Activated T-cell treated with anti-CD3 and anti-CD28 coated beads for 48 hours (primary cell): Measurements from ENCODE around the gene BACH2.

ENCODE experiments used
- DNase-seq: peaks from one replicate; pipeline ENCODE4 v3.0.0-alpha.2; 2020; ENCODE audit warnings: low read depth

BACH2 gene

DNA sequence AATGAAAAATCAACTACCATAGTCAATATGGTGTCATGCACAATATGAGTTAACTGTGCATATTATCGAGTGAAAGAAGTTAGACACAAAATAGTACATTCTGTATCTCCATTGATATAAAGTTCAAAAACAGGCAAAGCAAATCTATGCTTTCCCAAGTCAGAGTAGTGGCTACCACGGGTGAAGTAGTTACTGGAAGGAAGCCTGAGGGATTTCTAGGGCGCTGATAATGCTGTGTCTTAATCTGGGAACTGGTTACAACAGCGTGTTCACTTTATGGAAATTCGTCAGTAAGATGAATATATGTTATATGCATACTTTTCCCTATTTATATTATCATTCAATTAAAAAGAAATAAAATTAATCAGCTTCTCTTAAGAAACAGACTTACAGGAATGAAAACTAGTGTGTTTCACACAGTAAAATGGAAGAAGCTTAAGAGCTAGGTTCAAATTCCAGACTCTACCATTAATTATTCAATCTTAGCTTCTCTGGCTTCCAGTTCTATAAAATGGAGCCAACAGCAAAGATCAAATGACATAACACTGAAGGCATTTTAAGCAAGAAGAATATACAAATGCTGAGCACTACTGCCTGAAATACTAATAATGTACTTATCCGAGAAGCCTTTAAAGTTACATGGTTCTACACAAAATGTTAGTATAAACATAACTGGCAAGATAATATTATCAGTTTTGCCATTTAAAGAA is 19.2 kb downstream of the BACH2 start:
- DNase-seq, result no peak

DNA sequence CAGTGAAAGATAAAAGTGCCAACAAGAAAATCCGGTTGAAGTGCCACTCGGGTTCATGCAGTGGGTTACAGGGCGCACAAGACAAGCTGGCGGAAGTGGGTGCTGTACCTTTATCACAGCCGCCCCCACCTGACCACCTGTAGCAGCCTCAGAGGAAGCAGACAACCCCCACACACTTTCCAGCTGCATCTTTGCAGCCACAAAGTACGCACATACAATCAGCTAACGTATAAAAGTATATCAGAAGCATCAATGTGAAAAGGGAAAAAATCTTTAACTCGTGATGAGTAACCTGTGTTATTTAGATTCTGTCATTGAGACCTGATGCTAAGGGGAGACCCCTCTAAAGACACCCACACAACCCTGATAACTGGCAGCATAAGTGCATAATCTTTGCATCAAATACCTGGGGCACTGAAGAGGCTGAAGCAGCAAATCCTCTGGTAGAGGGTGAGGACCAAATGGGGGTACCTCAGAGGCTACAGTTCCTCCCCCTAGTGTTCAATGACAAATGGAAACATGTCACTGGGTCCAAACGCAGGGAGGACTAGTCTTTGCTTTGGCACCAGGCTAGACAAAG is 22.1 kb downstream of the BACH2 start:
- DNase-seq, result peak; percentile 83

DNA sequence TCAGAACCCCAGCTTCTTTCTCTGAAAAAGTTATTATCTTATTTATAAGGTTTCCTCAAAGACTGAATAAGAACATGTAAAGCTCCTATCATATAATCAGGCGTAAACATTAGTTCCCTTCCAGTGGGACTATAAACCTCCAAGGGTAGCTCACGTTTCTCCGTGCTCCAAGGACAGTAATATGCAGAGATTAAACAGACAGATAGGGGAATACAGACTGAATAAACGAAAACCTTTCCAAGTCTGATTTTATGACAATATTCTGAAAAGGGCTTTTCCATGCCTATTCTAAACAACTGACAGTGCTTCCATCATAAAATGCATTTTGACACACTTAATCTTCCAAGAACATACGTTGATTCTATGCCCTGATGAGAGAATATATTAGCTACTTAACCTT is 22.8 kb downstream of the BACH2 start:
- no peak for DNase-seq

DNA sequence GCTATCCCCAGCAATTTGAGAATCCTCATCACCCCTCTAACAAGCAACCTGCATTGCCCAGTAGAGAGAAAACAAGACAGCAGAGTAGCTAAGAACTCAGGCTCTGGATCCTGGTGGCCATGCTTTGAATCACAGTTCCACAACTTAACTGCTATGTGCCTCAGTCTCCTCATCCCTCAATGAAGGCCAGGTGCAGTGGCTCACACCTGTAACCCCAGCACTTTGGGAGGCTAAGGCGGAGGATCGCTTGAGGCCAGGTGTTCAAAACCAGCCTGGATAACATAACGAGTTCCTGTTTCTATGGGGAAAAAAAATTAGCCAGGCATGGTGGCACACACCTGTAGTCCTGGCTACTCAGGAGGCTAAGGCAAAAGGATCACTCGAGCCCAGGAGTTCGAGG is 23.7 kb downstream of the BACH2 start:
- DNase-seq, result no peak

DNA sequence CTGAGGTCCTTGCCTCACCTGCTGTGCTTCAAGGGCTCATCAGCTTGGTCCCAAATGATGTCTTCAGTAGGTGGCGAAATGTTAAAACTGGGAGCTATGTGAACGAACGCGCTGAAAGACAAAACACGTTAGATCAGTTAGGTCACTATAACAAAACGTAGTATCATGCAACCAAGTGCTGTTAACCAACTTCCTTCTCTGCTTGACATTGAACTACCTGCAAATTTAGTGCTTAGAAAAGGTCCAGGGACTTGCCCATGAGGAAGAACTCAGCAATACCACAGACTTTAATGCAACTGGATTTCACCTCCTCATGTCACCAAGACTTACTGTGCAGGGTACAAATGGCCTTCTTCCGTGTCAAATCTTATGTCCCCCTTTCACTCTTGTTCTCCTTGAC is 24.8 kb downstream of the BACH2 start:
- DNase-seq, result no peak

- no peak for DNase-seq
These were observed 27.3 kb downstream of the BACH2 start for GRCh38 chr6:90269334-90269733.

- no peak for DNase-seq
These were observed 28.5 kb downstream of the BACH2 start for GRCh38 chr6:90268178-90268577.

DNA sequence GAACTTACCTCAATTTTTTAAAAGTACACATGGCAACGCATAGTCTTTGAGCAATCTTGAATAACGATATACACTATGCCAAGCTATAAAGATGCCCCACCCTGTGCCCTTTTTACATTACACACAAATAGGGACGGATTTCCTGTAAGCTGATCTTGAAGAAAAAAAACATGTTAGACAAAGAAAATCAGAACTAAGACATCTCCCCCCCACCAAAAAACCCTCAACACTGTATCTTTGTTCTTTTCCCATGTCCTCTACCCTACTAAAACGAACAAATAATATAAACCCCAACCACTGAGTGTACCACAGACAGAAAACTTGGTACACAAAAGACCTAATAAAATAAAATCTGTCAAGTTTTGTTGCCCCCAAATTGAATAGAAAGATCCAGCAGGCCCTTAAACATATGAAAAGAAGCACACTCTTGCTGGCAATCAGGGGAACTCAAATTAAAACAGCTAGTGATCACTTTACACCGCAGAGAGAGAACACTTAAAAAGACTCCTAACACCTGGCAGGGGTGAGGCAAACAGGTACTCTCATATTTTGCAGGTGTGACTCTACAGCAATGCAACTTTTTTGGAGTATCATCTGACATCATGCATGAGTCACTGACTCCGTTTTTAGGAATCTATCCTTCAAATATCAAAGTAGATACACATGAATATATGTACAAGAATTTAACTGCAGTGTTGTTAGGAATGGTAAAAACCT is 29.6 kb downstream of the BACH2 start:
- DNase-seq, result no peak

DNA sequence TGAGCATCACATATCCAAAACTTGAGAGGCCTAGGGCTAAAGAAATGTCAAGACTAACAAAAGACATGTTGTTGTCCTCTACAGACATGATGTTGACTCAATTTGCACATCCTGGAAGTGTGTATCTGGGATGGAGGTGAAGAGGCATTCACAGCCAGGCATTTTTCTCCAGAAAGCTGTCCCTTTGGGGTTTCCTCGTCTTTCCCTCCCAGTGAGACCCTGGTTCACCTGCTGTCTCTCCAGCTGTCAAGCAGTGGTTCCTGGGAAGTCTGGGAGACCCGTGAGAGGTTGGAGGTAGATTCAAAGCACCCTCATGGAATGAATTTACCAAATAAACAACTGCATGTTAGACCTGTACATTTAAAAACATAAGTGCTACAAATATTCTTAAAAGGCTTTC is 32.1 kb downstream of the BACH2 start:
- DNase-seq, result no peak

- no peak for DNase-seq
These were observed 33.0 kb downstream of the BACH2 start for GRCh38 chr6:90263633-90264032.

GRCh38 chr6:90261801-90262200 is 34.8 kb downstream of the BACH2 start:
- DNase-seq, result no peak

DNA sequence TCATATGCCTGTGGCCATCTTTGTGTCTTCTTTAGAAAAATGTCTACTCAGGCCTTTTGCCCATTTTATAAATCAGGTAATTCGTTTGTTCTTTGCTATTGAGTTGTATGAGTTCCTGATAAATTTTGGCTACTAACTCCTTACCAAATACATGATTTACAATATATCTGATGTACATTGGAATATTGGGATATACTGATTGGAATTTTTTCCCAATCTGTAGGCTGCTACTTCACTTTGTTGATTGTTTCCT is 39.2 kb downstream of the BACH2 start:
- no peak for DNase-seq

- DNase-seq, result no peak
These were observed 39.8 kb downstream of the BACH2 start for GRCh38 chr6:90256698-90257485.

GRCh38 chr6:90253631-90254030 is 43.0 kb downstream of the BACH2 start:
- no peak for DNase-seq

DNA sequence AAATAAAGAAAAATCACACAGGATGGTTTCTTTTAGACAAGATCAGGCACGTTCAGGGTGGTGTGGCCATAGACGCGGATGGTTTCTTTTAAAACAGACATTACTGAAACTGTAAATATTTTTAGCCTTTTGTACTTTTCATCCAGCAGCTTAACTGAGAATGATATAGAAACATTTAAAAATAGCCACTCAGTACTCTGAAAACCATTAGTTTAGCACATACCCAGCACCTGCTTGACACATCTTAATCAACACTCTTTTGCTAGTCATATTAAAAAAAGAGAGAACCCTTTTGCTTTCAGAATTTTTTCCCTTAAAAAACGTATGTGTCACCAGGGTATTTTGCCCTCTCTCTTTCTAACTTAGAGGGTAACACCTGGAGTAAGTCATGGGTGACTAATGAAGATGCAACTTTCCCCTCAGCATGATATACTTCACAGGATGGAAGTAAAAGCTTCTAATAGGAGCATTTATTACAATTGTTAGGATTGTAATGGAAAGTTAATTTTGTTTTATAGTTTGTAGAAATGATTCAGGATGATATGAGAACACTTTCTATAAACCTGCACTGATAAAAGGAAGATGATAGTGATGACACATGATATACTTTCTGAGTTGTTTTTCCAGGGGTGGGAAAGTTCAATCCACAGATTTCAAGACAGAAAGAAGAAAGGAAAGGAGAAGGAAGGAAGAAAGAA is 45.2 kb downstream of the BACH2 start:
- DNase-seq, result no peak

GRCh38 chr6:90250405-90250804 is 46.2 kb downstream of the BACH2 start:
- no peak for DNase-seq

- peak; percentile 44 for DNase-seq
These were observed 47.2 kb downstream of the BACH2 start for GRCh38 chr6:90249458-90249857.

DNA sequence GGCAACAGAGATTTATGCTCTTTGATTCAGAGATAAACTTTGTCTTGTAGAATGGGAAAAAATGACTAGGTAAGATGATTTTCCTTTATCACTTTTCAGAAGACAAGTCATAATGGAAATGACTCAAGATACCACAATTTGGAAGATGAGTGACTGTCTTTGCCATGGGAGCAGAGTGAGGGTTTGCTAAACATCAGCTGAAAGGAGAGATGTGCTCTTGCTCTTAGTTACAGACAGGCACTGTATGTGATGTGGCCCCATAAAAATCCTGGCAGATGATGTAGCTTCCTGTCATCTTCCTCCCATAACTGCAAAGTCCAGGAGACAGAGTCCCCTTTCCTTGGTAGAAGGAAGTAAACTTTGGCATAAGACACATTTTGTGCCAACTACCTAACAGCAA is 47.6 kb downstream of the BACH2 start:
- no peak for DNase-seq

GRCh38 chr6:90247262-90247661 is 49.4 kb downstream of the BACH2 start:
- DNase-seq, result no peak

GRCh38 chr6:90241229-90241880 is 55.3 kb downstream of the BACH2 start:
- DNase-seq, result no peak

- DNase-seq, result no peak
These were observed 58.0 kb downstream of the BACH2 start for GRCh38 chr6:90238496-90239266.
